ENCODE measurements around the gene PRRC2B. TPM values are rescaled to one million over a fixed set of nuclear protein-coding genes. Genes with fewer than 3 reads are reported as not detected.

PRRC2B gene
- total and polyA plus RNA-seq, 2 of the 13 experiments (the other 11 are each of a cell fraction or from before 2014, with no cell fraction given), result 20.8 to 37.4 TPM

DNA sequence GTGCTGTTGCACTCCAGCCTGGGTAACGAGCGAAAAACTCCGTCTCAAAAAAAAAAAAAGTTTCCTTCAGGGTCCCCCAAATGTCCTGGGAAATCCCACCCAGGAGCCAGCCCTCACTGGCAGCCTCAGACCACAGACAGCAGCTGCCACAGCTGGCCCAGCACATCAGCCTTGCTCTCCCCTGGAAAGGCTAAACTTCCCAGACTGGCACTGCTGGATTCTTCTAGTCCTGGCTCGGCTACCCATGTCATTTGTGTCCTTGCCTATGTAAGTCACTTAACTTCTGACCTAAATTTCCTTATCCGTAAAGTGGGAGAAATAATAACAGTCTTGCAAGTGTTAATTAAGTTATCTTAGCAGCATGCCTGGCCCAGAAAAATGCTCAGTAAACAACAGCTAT lies 8.6 kb upstream of the PRRC2B start:
- in situ Hi-C loops (cut with HindIII; ENCODE audit: extremely low pct_ligation_motif_present, low pct_unique_long_range_greater_than_20kb) (loop anchor here (25.0 kb wide), 1 partner anchor 352 kb away; the partner anchor contains the start of gene RAPGEF1), intact Hi-C loops (cut with micrococcal nuclease; ENCODE audit: unreplicated experiment) (no loop called here)
- ChIA-PET POLR2A (interaction anchor here (4.1 kb wide), 1 partner anchor 12 kb away, joined by 37 read pairs; no protein-coding TSS in a partner anchor), CTCF (ENCODE audit: low intra/inter-chr PET ratio, low total read pairs) (no interaction called here)
- no peak overlapping the region for H3K9ac ChIP-seq (ENCODE audit: insufficient read depth, low read depth, low read length)
- no peak for FAIRE-seq
- no peak overlapping the region for H3K27ac ChIP-seq (ENCODE audit: extremely low read length, insufficient read depth, low read length)
- H3K4me3 ChIP-seq (replicated peaks in 1 of 3; ENCODE audit: insufficient read depth in 1 of 3, low read depth in 2 of 3, low read length in 3 of 3), result no peak overlapping the region
- no peaks in the 10 kb centered on the region for H3K36me3 ChIP-seq (replicated peaks in 1 of 2; ENCODE audit: control insufficient read depth in 1 of 2, insufficient read depth in 2 of 2, low read length in 2 of 2)
- TF ChIP-seq THYN1 (CRISPR knock-in tag; IDR thresholded peaks at IDR 0.05; ENCODE audit: borderline replicate concordance, low read depth), result no peak
- TF ChIP-seq ZNF564 (CRISPR knock-in tag; IDR thresholded peaks at IDR 0.05), result no peak
- TF ChIP-seq GTF3A (CRISPR knock-in tag; conservative IDR thresholded peaks at IDR 0.05), result no peak
- no peak for TF ChIP-seq ADNP (CRISPR knock-in tag; IDR thresholded peaks at IDR 0.05)
- TF ChIP-seq ATRX (CRISPR knock-in tag; IDR thresholded peaks at IDR 0.05; ENCODE audit: borderline replicate concordance), result no peak
- no peak for TF ChIP-seq ZXDC (CRISPR knock-in tag; IDR thresholded peaks at IDR 0.05)
- TF ChIP-seq PAWR (CRISPR knock-in tag; IDR thresholded peaks at IDR 0.05; ENCODE audit: borderline replicate concordance), result no peak
- TF ChIP-seq ZNF597 (CRISPR knock-in tag; IDR thresholded peaks at IDR 0.05), result no peak
- H3K4me2 ChIP-seq (ENCODE audit: low read depth, low read length), result no peak overlapping the region
- H3K9me3 ChIP-seq (ENCODE audit: low read length), result no peaks in the 10 kb centered on the region
- ATAC-seq, result no peak
- peaks cover 26% of the 10 kb centered on the region for H3K4me1 ChIP-seq (ENCODE audit: insufficient read depth, low read length)
- no peak overlapping the region for H2AFZ ChIP-seq (ENCODE audit: low read length)
- no peaks in the 10 kb centered on the region for H3K27me3 ChIP-seq (ENCODE audit: control insufficient read depth in 1 of 2, insufficient read depth in 2 of 2, low read length in 2 of 2)
- no TSS peak for BruUV-seq (replicated peaks)
- 84% methylated on average over 4 of the region's 5 CpGs for WGBS (ENCODE audit: low lambda C conversion rate)
- no peaks in the 10 kb centered on the region for H4K20me1 ChIP-seq (ENCODE audit: insufficient read depth, low read length)
- no peak for DNase-seq (ENCODE audit: low spot score)
- no peaks in the 10 kb centered on the region for H3K79me2 ChIP-seq (ENCODE audit: insufficient read depth, low read length)
